ENCODE results near the gene SRSF10. TPM values are rescaled to one million over a fixed set of nuclear protein-coding genes. Genes with fewer than 3 reads are reported as not detected.

Gene SRSF10
- total RNA-seq, 1 donor from 2014 or later: 93.7 TPM

- no peaks in the 10 kb centered on the region for H3K36me3 ChIP-seq
- ATAC-seq (peak in 1 of 2 donors; percentile 60), DNase-seq (no peak)
- no peaks in the 10 kb centered on the region for H3K9me3 ChIP-seq
- no peaks in the 10 kb centered on the region for H3K4me1 ChIP-seq
- H3K4me3 ChIP-seq: no peak overlapping the region
- H3K27ac ChIP-seq: no peak overlapping the region
- intact Hi-C loops (cut with DNase I): no loop called here
- no peak for TF ChIP-seq CTCF (IDR thresholded peaks at IDR 0.05)
- H3K27me3 ChIP-seq (ENCODE audit: low read depth): no peaks in the 10 kb centered on the region
Observed at GRCh38 chr1:24003331-24003972, 23.3 kb upstream of the SRSF10 start.

- Histone ChIP-seq H3K4me1 (no peaks in the 10 kb centered on the region), H3K36me3 (no peaks in the 10 kb centered on the region), H3K27ac (no peak overlapping the region), H3K27me3 (ENCODE audit: low read depth) (no peaks in the 10 kb centered on the region), H3K4me3 (no peak overlapping the region), H3K9me3 (no peaks in the 10 kb centered on the region)
- intact Hi-C loops (cut with DNase I): no loop called here
- no peak for TF ChIP-seq CTCF (IDR thresholded peaks at IDR 0.05)
- ATAC-seq (no peak), DNase-seq (no peak)
Observed at GRCh38 chr1:24002695-24003094, 22.6 kb upstream of the SRSF10 start.

- ATAC-seq (no peak), DNase-seq (no peak)
- Histone ChIP-seq H3K4me3 (no peak overlapping the region), H3K4me1 (no peaks in the 10 kb centered on the region), H3K27me3 (ENCODE audit: low read depth) (no peaks in the 10 kb centered on the region), H3K27ac (no peak overlapping the region), H3K36me3 (no peaks in the 10 kb centered on the region), H3K9me3 (no peaks in the 10 kb centered on the region)
- intact Hi-C loops (cut with DNase I): no loop called here
- TF ChIP-seq CTCF (IDR thresholded peaks at IDR 0.05): no peak
Observed at GRCh38 chr1:23999156-23999671, 19.1 kb upstream of the SRSF10 start.

- H3K27me3 ChIP-seq (ENCODE audit: low read depth): no peaks in the 10 kb centered on the region
- no peaks in the 10 kb centered on the region for H3K36me3 ChIP-seq
- H3K4me3 ChIP-seq: no peak overlapping the region
- DNase-seq (no peak), ATAC-seq (no peak)
- intact Hi-C loops (cut with DNase I): no loop called here
- no peaks in the 10 kb centered on the region for H3K9me3 ChIP-seq
- H3K4me1 ChIP-seq: no peaks in the 10 kb centered on the region
- no peak overlapping the region for H3K27ac ChIP-seq
- TF ChIP-seq CTCF (IDR thresholded peaks at IDR 0.05): no peak
Observed at GRCh38 chr1:23997812-23998211, 17.7 kb upstream of the SRSF10 start.

- DNase-seq (no peak), ATAC-seq (no peak)
- intact Hi-C loops (cut with DNase I): no loop called here
- Histone ChIP-seq H3K4me3 (no peak overlapping the region), H3K4me1 (no peaks in the 10 kb centered on the region), H3K27me3 (ENCODE audit: low read depth) (no peaks in the 10 kb centered on the region), H3K27ac (no peak overlapping the region), H3K36me3 (no peaks in the 10 kb centered on the region), H3K9me3 (no peaks in the 10 kb centered on the region)
- TF ChIP-seq CTCF (IDR thresholded peaks at IDR 0.05): no peak
Observed at GRCh38 chr1:23996700-23997229, 16.6 kb upstream of the SRSF10 start.
